ENCODE measurements around the gene TOP2B.

GRCh38 chr3:25566358-25566920 lies 98.3 kb downstream of the TOP2B start:
- TF ChIP-seq, protein P1, sequence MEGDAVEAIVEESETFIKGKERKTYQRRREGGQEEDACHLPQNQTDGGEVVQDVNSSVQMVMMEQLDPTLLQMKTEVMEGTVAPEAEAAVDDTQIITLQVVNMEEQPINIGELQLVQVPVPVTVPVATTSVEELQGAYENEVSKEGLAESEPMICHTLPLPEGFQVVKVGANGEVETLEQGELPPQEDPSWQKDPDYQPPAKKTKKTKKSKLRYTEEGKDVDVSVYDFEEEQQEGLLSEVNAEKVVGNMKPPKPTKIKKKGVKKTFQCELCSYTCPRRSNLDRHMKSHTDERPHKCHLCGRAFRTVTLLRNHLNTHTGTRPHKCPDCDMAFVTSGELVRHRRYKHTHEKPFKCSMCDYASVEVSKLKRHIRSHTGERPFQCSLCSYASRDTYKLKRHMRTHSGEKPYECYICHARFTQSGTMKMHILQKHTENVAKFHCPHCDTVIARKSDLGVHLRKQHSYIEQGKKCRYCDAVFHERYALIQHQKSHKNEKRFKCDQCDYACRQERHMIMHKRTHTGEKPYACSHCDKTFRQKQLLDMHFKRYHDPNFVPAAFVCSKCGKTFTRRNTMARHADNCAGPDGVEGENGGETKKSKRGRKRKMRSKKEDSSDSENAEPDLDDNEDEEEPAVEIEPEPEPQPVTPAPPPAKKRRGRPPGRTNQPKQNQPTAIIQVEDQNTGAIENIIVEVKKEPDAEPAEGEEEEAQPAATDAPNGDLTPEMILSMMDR (IDR thresholded peaks at IDR 0.05) = peak; percentile 11; the same call in 1 of the 2 replicates
- TF ChIP-seq, protein P2, sequence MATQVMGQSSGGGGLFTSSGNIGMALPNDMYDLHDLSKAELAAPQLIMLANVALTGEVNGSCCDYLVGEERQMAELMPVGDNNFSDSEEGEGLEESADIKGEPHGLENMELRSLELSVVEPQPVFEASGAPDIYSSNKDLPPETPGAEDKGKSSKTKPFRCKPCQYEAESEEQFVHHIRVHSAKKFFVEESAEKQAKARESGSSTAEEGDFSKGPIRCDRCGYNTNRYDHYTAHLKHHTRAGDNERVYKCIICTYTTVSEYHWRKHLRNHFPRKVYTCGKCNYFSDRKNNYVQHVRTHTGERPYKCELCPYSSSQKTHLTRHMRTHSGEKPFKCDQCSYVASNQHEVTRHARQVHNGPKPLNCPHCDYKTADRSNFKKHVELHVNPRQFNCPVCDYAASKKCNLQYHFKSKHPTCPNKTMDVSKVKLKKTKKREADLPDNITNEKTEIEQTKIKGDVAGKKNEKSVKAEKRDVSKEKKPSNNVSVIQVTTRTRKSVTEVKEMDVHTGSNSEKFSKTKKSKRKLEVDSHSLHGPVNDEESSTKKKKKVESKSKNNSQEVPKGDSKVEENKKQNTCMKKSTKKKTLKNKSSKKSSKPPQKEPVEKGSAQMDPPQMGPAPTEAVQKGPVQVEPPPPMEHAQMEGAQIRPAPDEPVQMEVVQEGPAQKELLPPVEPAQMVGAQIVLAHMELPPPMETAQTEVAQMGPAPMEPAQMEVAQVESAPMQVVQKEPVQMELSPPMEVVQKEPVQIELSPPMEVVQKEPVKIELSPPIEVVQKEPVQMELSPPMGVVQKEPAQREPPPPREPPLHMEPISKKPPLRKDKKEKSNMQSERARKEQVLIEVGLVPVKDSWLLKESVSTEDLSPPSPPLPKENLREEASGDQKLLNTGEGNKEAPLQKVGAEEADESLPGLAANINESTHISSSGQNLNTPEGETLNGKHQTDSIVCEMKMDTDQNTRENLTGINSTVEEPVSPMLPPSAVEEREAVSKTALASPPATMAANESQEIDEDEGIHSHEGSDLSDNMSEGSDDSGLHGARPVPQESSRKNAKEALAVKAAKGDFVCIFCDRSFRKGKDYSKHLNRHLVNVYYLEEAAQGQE (IDR thresholded peaks at IDR 0.05; ENCODE audit: low read depth, low read length) = no peak
- TF ChIP-seq USF1 (IDR thresholded peaks at IDR 0.05; ENCODE audit: borderline replicate concordance, low read depth) = no peak

Measured in SK-N-SH (cell line).